Keratinocyte (primary cell): Measurements from ENCODE around the gene SAMD14. TPM values are rescaled to one million over a fixed set of nuclear protein-coding genes. Genes with fewer than 3 reads are reported as not detected.

Experiments used
- DNase-seq: peaks from one replicate; pipeline ENCODE4 v3.0.0-alpha.2; 2011; ENCODE audit warnings: low read depth, missing footprints, low spot score
- FAIRE-seq: peaks from 2 replicates; lab custom pipeline; 2011; peaks lifted over from hg19 to GRCh38; lab: Jason Lieb, UNC
- H2AFZ ChIP-seq: 2 replicates; pipeline ENCODE4 v1.6.0; 2012; ENCODE audit warnings: low read length, control low read depth, inconsistent platforms; ENCODE audit not compliant: control insufficient read depth
- H3K27ac ChIP-seq: 2 replicates; pipeline ENCODE4 v1.5.1; 2011; ENCODE audit warnings: low read length; ENCODE audit not compliant: control insufficient read depth, insufficient read depth
- H3K27me3 ChIP-seq: 3 replicates; pipeline ENCODE4 v1.6.0; 2011; ENCODE audit warnings: low read length; ENCODE audit not compliant: control insufficient read depth, insufficient read depth; ENCODE audit errors: extremely low read depth
- H3K36me3 ChIP-seq, 2 experiments: 2 replicates in 1 of 2; 3 replicates in 1 of 2; pipeline ENCODE4 v1.5.1; 2011; ENCODE audit warnings: low read length in 2 of 2, mild to moderate bottlenecking in 1 of 2; ENCODE audit not compliant: control insufficient read depth in 2 of 2, insufficient read depth in 2 of 2; ENCODE audit errors: extremely low read depth in 1 of 2
- H3K4me1 ChIP-seq: 3 replicates; pipeline ENCODE4 v1.5.1; 2011; ENCODE audit warnings: low read length; ENCODE audit not compliant: control insufficient read depth, insufficient read depth; ENCODE audit errors: extremely low read depth
- H3K4me2 ChIP-seq: 3 replicates; pipeline ENCODE4 v1.6.0; 2011; ENCODE audit warnings: low read depth, low read length; ENCODE audit not compliant: control insufficient read depth, insufficient read depth; ENCODE audit errors: extremely low read depth
- H3K4me3 ChIP-seq, 3 experiments: fragments of 200-600 bp in 1 of 3; sonication (generic) in 1 of 3; 2 replicates in 2 of 3; 3 replicates in 1 of 3; pipeline ENCODE4 v1.5.1; 2011 to 2016; ENCODE audit warnings: low read length in 3 of 3, mild to moderate bottlenecking in 3 of 3, control low read depth in 2 of 3, inconsistent platforms in 1 of 3, low read depth in 1 of 3, mixed read lengths in 1 of 3, mixed run types in 1 of 3, moderate library complexity in 1 of 3; ENCODE audit not compliant: control insufficient read depth in 2 of 3, insufficient read depth in 2 of 3; ENCODE audit errors: extremely low read depth in 1 of 3
- H3K79me2 ChIP-seq: 2 replicates; pipeline ENCODE4 v1.6.0; 2012; ENCODE audit warnings: low read length; ENCODE audit not compliant: control insufficient read depth, insufficient read depth
- H3K9ac ChIP-seq: 3 replicates; pipeline ENCODE4 v1.6.0; 2011; ENCODE audit warnings: low read length; ENCODE audit not compliant: control insufficient read depth, insufficient read depth; ENCODE audit errors: extremely low read depth
- H3K9me1 ChIP-seq: 3 replicates; pipeline ENCODE4 v1.6.0; 2011; ENCODE audit warnings: low read length; ENCODE audit not compliant: control insufficient read depth, insufficient read depth; ENCODE audit errors: extremely low read depth
- H3K9me3 ChIP-seq: 2 replicates; pipeline ENCODE4 v1.5.1; 2012; ENCODE audit warnings: low read depth, low read length; ENCODE audit not compliant: control insufficient read depth
- H4K20me1 ChIP-seq: 3 replicates; pipeline ENCODE4 v1.6.0; 2011; ENCODE audit warnings: low read length; ENCODE audit not compliant: control insufficient read depth, insufficient read depth; ENCODE audit errors: extremely low read depth
- CTCF ChIP-seq, 3 experiments: IDR thresholded peaks in 1 of 3; conservative IDR thresholded peaks in 1 of 3; optimal IDR thresholded peaks in 1 of 3; 2 replicates in 2 of 3; 3 replicates in 1 of 3; pipeline versions ENCODE3 to v1.5.1; 2011; ENCODE audit warnings: low read length in 3 of 3, mild to moderate bottlenecking in 3 of 3, moderate library complexity in 2 of 3, control low read depth in 1 of 3, inconsistent platforms in 1 of 3; ENCODE audit not compliant: insufficient read depth in 2 of 3; ENCODE audit errors: extremely low read depth in 1 of 3
- EZH2 ChIP-seq: IDR thresholded peaks from one replicate; pipeline ENCODE4 v1.6.1; 2012; ENCODE audit warnings: inconsistent platforms, mild to moderate bottlenecking, low read length, moderate library complexity
- dilution Hi-C: fragments of 300-500 bp; cut with MboI; formaldehyde crosslinking; loops from one replicate; pipeline ENCODE4 v1.7.0; 2020; ENCODE audit warnings: low sequenced_read_pairs; ENCODE audit not compliant: extremely low pct_ligation_motif_present
- polyA plus RNA-seq, 5 experiments: library from polyadenylated mRNA; depleted of rRNA in 3 of 5; stranded (reverse) in 3 of 5; stranded (forward) in 1 of 5; unstranded in 1 of 5; fragments of >200 nt; gene quantifications; 1 replicate in 1 of 5; 2 replicates in 3 of 5; 3 replicates in 1 of 5; pipeline versions ENCODE4 v1.2.1 to v1.2.3, GENCODE V29; 2011 to 2012; ENCODE audit warnings: missing spikeins in 2 of 5, low read depth in 1 of 5, low replicate concordance in 1 of 5

The SAMD14 gene
- polyA plus RNA-seq, 1 donor (not counting 4 experiments of a cell fraction or from before 2014, with no cell fraction given), result not detected

- Histone ChIP-seq H3K9ac (peak overlapping the region; percentile 51), H3K79me2 (peaks cover 36% of the 10 kb centered on the region), H3K9me1 (no peaks in the 10 kb centered on the region), H3K4me1 (peaks cover 57% of the 10 kb centered on the region), H3K4me3 (peak overlapping the region; percentile 70 to 91 (median 73)), H4K20me1 (peaks cover 23% of the 10 kb centered on the region), H3K27me3 (no peaks in the 10 kb centered on the region), H3K36me3 (peaks cover 0 to 7% of the 10 kb centered on the region in 2 experiments), H3K4me2 (peak overlapping the region; percentile 94), H3K9me3 (no peaks in the 10 kb centered on the region), H2AFZ (peak overlapping the region; percentile 67), H3K27ac (peak overlapping the region; percentile 38)
- dilution Hi-C loops, result no loop called here
- TF ChIP-seq EZH2, result no peak
- TF ChIP-seq CTCF (optimal IDR thresholded peaks at IDR 0.05 in 1 of 3, IDR thresholded peaks at IDR 0.05 in 1 of 3, conservative IDR thresholded peaks at IDR 0.05 in 1 of 3; ENCODE audit: extremely low read depth in 1 of 3, insufficient read depth in 2 of 3, low read length in 3 of 3), result peak; percentile 14 to 85 (median 45)
- DNase-seq (no peak), FAIRE-seq (peak; percentile 44)
These were observed 21.3 kb upstream of the SAMD14 start for GRCh38 chr17:50151041-50151936.

GRCh38 chr17:50150354-50151040 is 20.5 kb upstream of the SAMD14 start, which contains the start of gene PPP1R9B:
PPP1R9B (minus strand) TSS chr17:50150677; CDS start chr17:50150513, 164 bp downstream.
- no peak for TF ChIP-seq EZH2
- no peak for TF ChIP-seq CTCF (optimal IDR thresholded peaks at IDR 0.05 in 1 of 3, IDR thresholded peaks at IDR 0.05 in 1 of 3, conservative IDR thresholded peaks at IDR 0.05 in 1 of 3; ENCODE audit: extremely low read depth in 1 of 3, insufficient read depth in 2 of 3, low read length in 3 of 3)
- Histone ChIP-seq H2AFZ (peak within 1 kb of the TSS; percentile 67), H3K79me2 (peaks cover 42% of the 10 kb centered on the region)

More at GRCh38 chr17:50150354-50151040, 20.5 kb upstream of the SAMD14 start, which contains the start of gene PPP1R9B:
- dilution Hi-C loops, result no loop called here
- FAIRE-seq (no peak), DNase-seq (no peak)
- Histone ChIP-seq H3K4me2 (peak within 1 kb of the TSS; percentile 94), H3K27ac (peak within 1 kb of the TSS; percentile 54), H3K27me3 (no peaks in the 10 kb centered on the region), H3K4me3 (peak within 1 kb of the TSS; percentile 70 to 91 (median 73)), H3K9ac (peak within 1 kb of the TSS; percentile 77), H3K36me3 (peaks cover 0 to 10% of the 10 kb centered on the region in 2 experiments), H4K20me1 (peaks cover 23% of the 10 kb centered on the region), H3K9me3 (no peaks in the 10 kb centered on the region), H3K4me1 (peaks cover 57% of the 10 kb centered on the region), H3K9me1 (peaks cover 2% of the 10 kb centered on the region)
